Kidney (tissue), 14 donors: ENCODE data around the gene TMEM80. TPM values are rescaled to one million over a fixed set of nuclear protein-coding genes. Genes with fewer than 3 reads are reported as not detected.
A peak's percentile ranks its signal among the peaks of the same experiment; 100 is the strongest.

Experiments used
- DNase-seq, 5 donors: peaks; one replicate each; pipeline ENCODE4 v3.0.0-alpha.2; 2013 to 2020
- FAIRE-seq: peaks from 2 replicates; lab custom pipeline; 2012; peaks lifted over from hg19 to GRCh38; lab: Jason Lieb, UNC
- H3K27ac ChIP-seq, 2 donors: one replicate each; pipeline ENCODE4 v1.7.0; 2013; ENCODE audit warnings: low read depth in 2 of 2, low read length in 2 of 2, inconsistent platforms in 1 of 2
- H3K27me3 ChIP-seq: one replicate; pipeline ENCODE4 v1.7.1; 2013; ENCODE audit warnings: low read length, inconsistent platforms; ENCODE audit not compliant: control insufficient read depth, insufficient read depth
- H3K36me3 ChIP-seq, 3 donors: one replicate each; pipeline versions ENCODE4 v1.7.0 to v1.7.1; 2013; ENCODE audit warnings: low read length in 3 of 3, control low read depth in 1 of 3, inconsistent platforms in 1 of 3; ENCODE audit not compliant: insufficient read depth in 3 of 3, control insufficient read depth in 2 of 3
- H3K4me1 ChIP-seq, 3 donors: one replicate each; pipeline versions ENCODE4 v1.7.0 to v1.7.1; 2013; ENCODE audit warnings: low read length in 3 of 3, inconsistent platforms in 1 of 3, low read depth in 1 of 3; ENCODE audit not compliant: control insufficient read depth in 2 of 3, insufficient read depth in 2 of 3
- H3K4me3 ChIP-seq, 3 donors: one replicate each; pipeline versions ENCODE4 v1.7.0 to v1.8.1; 2013; ENCODE audit warnings: low read length in 3 of 3, control low read depth in 1 of 3, inconsistent platforms in 1 of 3
- H3K9ac ChIP-seq, 3 donors: one replicate each; pipeline versions ENCODE4 v1.7.0 to v1.7.1; 2013; ENCODE audit warnings: low read length in 3 of 3, control low read depth in 1 of 3, inconsistent platforms in 1 of 3
- H3K9me3 ChIP-seq, 3 donors: one replicate each; pipeline versions ENCODE4 v1.7.0 to v1.7.1; 2013; ENCODE audit warnings: low read length in 3 of 3, control low read depth in 1 of 3, inconsistent platforms in 1 of 3; ENCODE audit not compliant: control insufficient read depth in 2 of 3, insufficient read depth in 1 of 3
- intact Hi-C: fragments of 100-400 bp; cut with DNase I; formaldehyde crosslinking; loops from one replicate; pipeline ENCODE4 v1.11.1; 2022
- polyA plus RNA-seq: library from polyadenylated mRNA; stranded (reverse); fragments of 350-450 nt; fragmentation: Illumina TruSeq; extraction: RNeasy Lipid Tissue Mini Kit (QIAGEN cat#74804); gene quantifications from one replicate; pipeline ENCODE4 v1.2.3, GENCODE V29; 2014; ENCODE audit warnings: low read depth, low replicate concordance; ENCODE audit not compliant: insufficient read depth
- total RNA-seq: library from RNA; stranded (reverse); fragmentation: NEBNext Ultra II Directional; extraction: Animal tissue kit (Norgen Biotek cat#: 25700); gene quantifications from one replicate; pipeline ENCODE4 v1.2.1, GENCODE V29; 2021
- TF ChIP-seq, protein P1 (sequence below): IDR thresholded peaks from 3 replicates; pipeline ENCODE4 v1.5.1; 2012; ENCODE audit warnings: mild to moderate bottlenecking, moderate library complexity, borderline replicate concordance; ENCODE audit not compliant: insufficient read depth; ENCODE audit errors: extremely low read depth
- donor health status: control.
- donor health status: control.
- donor health status: control.
- donor health status: control.
- donor health status: control.
- donor health status: DM: yes; HTN: yes; CAD: no.
- donor health status: Normal renal cell carcinoma (clear cell type).

Gene TMEM80
- total and polyA plus RNA-seq, 2 donors from 2014 or later: 36.2 to 38.6 TPM

DNA sequence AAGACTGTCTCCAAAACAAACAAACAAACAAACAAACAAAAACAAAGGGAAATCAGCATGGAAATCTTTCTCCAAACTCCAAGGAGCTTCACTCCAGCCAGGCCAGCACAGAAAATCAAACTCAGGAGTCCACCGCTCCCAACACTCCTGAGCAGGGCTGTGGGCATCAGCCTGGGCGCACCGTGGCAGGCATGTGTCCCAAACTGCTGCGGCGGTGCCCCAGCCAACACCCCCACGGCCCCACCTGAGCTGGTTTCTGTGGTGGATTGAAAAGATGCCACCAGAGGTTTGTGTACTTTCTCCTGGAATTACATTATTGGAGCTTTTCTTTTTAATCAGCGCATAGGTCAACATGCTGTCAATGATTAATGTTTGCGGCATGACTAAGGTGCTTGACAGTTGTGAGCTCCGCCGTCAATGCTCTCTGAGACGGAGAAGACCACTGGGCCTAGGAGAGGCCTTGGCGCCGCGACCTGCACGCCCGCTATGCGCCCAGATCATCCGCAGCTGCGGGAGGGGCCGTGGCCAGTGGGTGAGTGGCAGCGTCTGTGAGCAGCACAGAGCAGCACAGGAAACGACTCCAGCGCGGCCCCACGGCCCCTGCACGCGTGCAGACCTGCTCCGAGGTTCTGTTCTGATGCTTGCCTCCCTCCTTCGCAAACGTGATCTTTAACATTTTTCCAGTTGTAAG, 40.4 kb upstream of the TMEM80 start:
- DNase-seq: peak in 2 of 5 donors; percentile 54 to 55
- H3K4me3 ChIP-seq: no peak overlapping the region
- TF ChIP-seq, protein P1, sequence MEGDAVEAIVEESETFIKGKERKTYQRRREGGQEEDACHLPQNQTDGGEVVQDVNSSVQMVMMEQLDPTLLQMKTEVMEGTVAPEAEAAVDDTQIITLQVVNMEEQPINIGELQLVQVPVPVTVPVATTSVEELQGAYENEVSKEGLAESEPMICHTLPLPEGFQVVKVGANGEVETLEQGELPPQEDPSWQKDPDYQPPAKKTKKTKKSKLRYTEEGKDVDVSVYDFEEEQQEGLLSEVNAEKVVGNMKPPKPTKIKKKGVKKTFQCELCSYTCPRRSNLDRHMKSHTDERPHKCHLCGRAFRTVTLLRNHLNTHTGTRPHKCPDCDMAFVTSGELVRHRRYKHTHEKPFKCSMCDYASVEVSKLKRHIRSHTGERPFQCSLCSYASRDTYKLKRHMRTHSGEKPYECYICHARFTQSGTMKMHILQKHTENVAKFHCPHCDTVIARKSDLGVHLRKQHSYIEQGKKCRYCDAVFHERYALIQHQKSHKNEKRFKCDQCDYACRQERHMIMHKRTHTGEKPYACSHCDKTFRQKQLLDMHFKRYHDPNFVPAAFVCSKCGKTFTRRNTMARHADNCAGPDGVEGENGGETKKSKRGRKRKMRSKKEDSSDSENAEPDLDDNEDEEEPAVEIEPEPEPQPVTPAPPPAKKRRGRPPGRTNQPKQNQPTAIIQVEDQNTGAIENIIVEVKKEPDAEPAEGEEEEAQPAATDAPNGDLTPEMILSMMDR: no peak
- H3K27ac ChIP-seq: peak overlapping the region; percentile 32 to 71
- intact Hi-C loops: no loop called here
- H3K4me1 ChIP-seq: no peaks in the 10 kb centered on the region
- H3K9ac ChIP-seq: no peak overlapping the region
- no peaks in the 10 kb centered on the region for H3K9me3 ChIP-seq
- no peaks in the 10 kb centered on the region for H3K27me3 ChIP-seq
- no peak for FAIRE-seq
- no peaks in the 10 kb centered on the region for H3K36me3 ChIP-seq

DNA sequence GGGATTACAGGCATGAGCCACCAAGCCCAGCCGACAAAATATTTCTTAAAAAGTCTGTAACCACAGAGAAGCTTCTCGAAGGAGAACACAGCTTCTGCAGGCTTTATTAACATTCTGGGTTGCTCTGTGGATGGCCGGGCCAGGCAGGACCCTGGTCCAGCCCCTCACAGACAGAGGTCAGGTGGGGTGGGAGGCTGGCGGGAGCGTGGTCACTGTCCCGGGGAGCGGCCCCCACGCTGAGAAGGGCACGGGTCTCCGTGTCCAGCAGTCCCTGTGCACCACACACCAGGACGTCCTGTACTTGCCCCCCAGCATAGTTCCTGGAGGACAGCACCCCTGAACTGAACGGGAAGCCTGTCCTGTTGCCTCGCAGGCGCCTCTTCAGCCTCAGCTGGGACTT, 39.2 kb upstream of the TMEM80 start:
- Histone ChIP-seq H3K9ac (no peak overlapping the region), H3K4me1 (no peaks in the 10 kb centered on the region), H3K9me3 (no peaks in the 10 kb centered on the region), H3K27ac (no peak overlapping the region), H3K27me3 (no peaks in the 10 kb centered on the region), H3K4me3 (no peak overlapping the region), H3K36me3 (no peaks in the 10 kb centered on the region)
- FAIRE-seq (no peak), DNase-seq (no peak)
- intact Hi-C loops: no loop called here
- TF ChIP-seq, protein P1: no peak

DNA sequence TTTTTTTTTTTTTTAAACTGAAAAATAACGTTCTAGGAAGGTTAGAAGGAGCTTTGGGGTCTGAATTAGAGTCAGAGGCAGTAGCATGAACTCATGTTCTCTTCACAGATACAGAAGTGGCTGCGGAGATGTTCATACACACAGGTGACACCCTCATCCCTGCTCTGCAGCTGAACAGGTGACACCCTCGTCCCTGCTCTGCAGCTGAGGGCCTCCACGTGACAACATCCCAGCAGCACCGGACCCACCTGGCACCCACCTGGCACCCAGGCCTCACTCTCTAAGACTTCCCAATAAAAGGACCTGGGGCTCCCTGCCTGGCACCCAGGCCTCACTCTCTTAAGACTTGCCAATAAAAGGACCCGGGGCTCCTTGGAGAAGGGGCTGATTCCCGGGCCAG, 38.8 kb upstream of the TMEM80 start:
- FAIRE-seq (no peak), DNase-seq (no peak)
- H3K27ac ChIP-seq: no peak overlapping the region
- H3K9ac ChIP-seq: no peak overlapping the region
- TF ChIP-seq, protein P1: no peak
- no peak overlapping the region for H3K4me3 ChIP-seq
- no peaks in the 10 kb centered on the region for H3K27me3 ChIP-seq
- H3K9me3 ChIP-seq: no peaks in the 10 kb centered on the region
- peaks cover 0 to 3% (median 0%) of the 10 kb centered on the region in 3 donors for H3K36me3 ChIP-seq
- no peaks in the 10 kb centered on the region for H3K4me1 ChIP-seq
- intact Hi-C loops: no loop called here
